A673 (cell line): ENCODE data around the gene DPCD. TPM values are rescaled to one million over a fixed set of nuclear protein-coding genes. Genes with fewer than 3 reads are reported as not detected.

ENCODE experiments used
- Bru-seq: library from RNA; stranded (reverse); fragments of 400-500 nt; gene quantifications from one replicate; lab custom pipeline; 2021; lab: Mats Ljungman, UMichigan
- BruChase-seq, 2 experiments: library from RNA; stranded (reverse); fragments of 400-500 nt; gene quantifications; one replicate each; lab custom pipeline; 2021; lab: Mats Ljungman, UMichigan
- BruUV-seq: library from RNA; stranded (reverse); fragments of 400-500 nt; replicated peaks from 2 replicates; lab custom pipeline; 2021; lab: Mats Ljungman, UMichigan
- CTCF ChIA-PET: fragments of 300-600 bp; sonication (Branson Sonifier 250); formaldehyde crosslinking; loops from one replicate; lab custom pipeline; 2022; ENCODE audit warnings: antibody characterized with exemption; lab: Charles Lee
- POLR2A ChIA-PET: fragments of 300-600 bp; sonication (Branson Sonifier 250); formaldehyde crosslinking; loops from one replicate; lab custom pipeline; 2022; ENCODE audit warnings: antibody characterized with exemption; ENCODE audit not compliant: low non-redundant PET; lab: Charles Lee
- DNase-seq: peaks from one replicate; pipeline ENCODE4 v3.0.0-alpha.2; 2015; ENCODE audit warnings: low spot score
- H3K27ac ChIP-seq: fragments of 200-600 bp; sonication (generic); 2 replicates; pipeline ENCODE4 v1.5.1; 2016; ENCODE audit warnings: mixed run types, low read depth, mild to moderate bottlenecking, mixed read lengths, antibody characterized with exemption, low read length; ENCODE audit not compliant: poor library complexity, severe bottlenecking
- H3K27me3 ChIP-seq: fragments of 200-600 bp; sonication (generic); replicated peaks from 2 replicates; pipeline ENCODE4 v1.6.1; 2017; ENCODE audit warnings: mixed run types, low read depth, mild to moderate bottlenecking, mixed read lengths, antibody characterized with exemption, low read length; ENCODE audit not compliant: insufficient read depth, poor library complexity
- H3K36me3 ChIP-seq: fragments of 200-600 bp; sonication (generic); 2 replicates; pipeline ENCODE4 v1.6.1; 2016; ENCODE audit warnings: mixed run types, mild to moderate bottlenecking, mixed read lengths, antibody characterized with exemption, low read length; ENCODE audit not compliant: insufficient read depth, poor library complexity, severe bottlenecking
- H3K4me1 ChIP-seq: fragments of 200-600 bp; sonication (generic); 2 replicates; pipeline ENCODE4 v1.6.1; 2017; ENCODE audit warnings: mixed run types, mild to moderate bottlenecking, mixed read lengths, antibody characterized with exemption, low read length; ENCODE audit not compliant: insufficient read depth, poor library complexity, severe bottlenecking
- H3K4me3 ChIP-seq: fragments of 200-600 bp; sonication (generic); 2 replicates; pipeline ENCODE4 v1.5.1; 2016; ENCODE audit warnings: low read depth, mixed run types, mild to moderate bottlenecking, mixed read lengths, low read length; ENCODE audit not compliant: poor library complexity, severe bottlenecking
- H3K9me3 ChIP-seq: fragments of 200-600 bp; sonication (generic); 2 replicates; pipeline ENCODE4 v1.6.1; 2016; ENCODE audit warnings: mixed run types, low read depth, mild to moderate bottlenecking, mixed read lengths, antibody characterized with exemption, low read length; ENCODE audit not compliant: poor library complexity, severe bottlenecking
- CTCF ChIP-seq: fragments of 300-800, 200-600 bp; sonication (generic); conservative IDR thresholded peaks from 2 replicates; pipeline ENCODE4 v1.5.1; 2017; ENCODE audit warnings: low read depth, mild to moderate bottlenecking, antibody characterized with exemption, low read length, moderate library complexity, mixed read lengths
- EZH2 ChIP-seq: fragments of 200-600 bp; sonication (generic); IDR thresholded peaks from 2 replicates; pipeline ENCODE4 v1.6.1; 2017; ENCODE audit warnings: borderline replicate concordance, low read depth, mild to moderate bottlenecking, mixed read lengths, antibody characterized with exemption, low read length; ENCODE audit not compliant: poor library complexity, severe bottlenecking
- intact Hi-C: fragments of 100-400 bp; cut with micrococcal nuclease; formaldehyde crosslinking; loops from one replicate; pipeline ENCODE4 v1.10.0; 2022; ENCODE audit not compliant: unreplicated experiment
- long read RNA-seq: library from polyadenylated mRNA; stranded (forward); transcript quantifications from one replicate; pipeline ENCODE4 v2.0.0, GENCODE V29; 2022
- total RNA-seq: library from RNA; stranded (reverse); gene quantifications from 2 replicates; pipeline ENCODE4 v1.2.3, GENCODE V29; 2021

DPCD gene
- total RNA-seq (32.5 and 35.4 TPM in 2 replicates), Bru-seq, nascent RNA (percentile 62 among the genes with signal in this experiment), BruChase-seq, experiment 1, labeled RNA remaining after a 2-hour chase (percentile 60 among the genes with signal in this experiment), BruChase-seq, experiment 2, labeled RNA remaining after a 6-hour chase (percentile 54 among the genes with signal in this experiment)
- long read RNA-seq, transcript DPCD-202 (6 exons, 858 nt), result major isoform, 58 of 87 reads
- long read RNA-seq, transcript DPCD-201 (7 exons, 641 nt), result minor isoform, 5 of 87 reads
- long read RNA-seq, partial matches to known transcripts, result 4 of 87 reads
- long read RNA-seq, other reads (novel, unspliced or antisense), result 20 of 87 reads

- peak within 1 kb of the TSS; percentile 67 for H3K27ac ChIP-seq
- peaks cover 7% of the 10 kb centered on the region for H3K4me1 ChIP-seq
- DNase-seq, result peak; percentile 96
- H3K4me3 ChIP-seq, result peak within 1 kb of the TSS; percentile 77
- BruUV-seq, result TSS peak; percentile 52
- peaks cover 2% of the 10 kb centered on the region for H3K36me3 ChIP-seq
- no peaks in the 10 kb centered on the region for H3K27me3 ChIP-seq
- ChIA-PET CTCF (no interaction called here), POLR2A (no interaction called here)
- intact Hi-C loops, result no loop called here
- TF ChIP-seq CTCF (no peak), EZH2 (no peak)
- no peaks in the 10 kb centered on the region for H3K9me3 ChIP-seq
Observed at GRCh38 chr10:101587725-101588653, at the start of gene DPCD, which contains the start of gene POLL. Gene DPCD, plus strand, starts transcription at chr10:101588321. Its CDS starts 16 bp downstream, at chr10:101588337. Gene POLL, minus strand, starts transcription at chr10:101588257. Its CDS starts 897 bp downstream, at chr10:101587360.

- no peaks in the 10 kb centered on the region for H3K4me1 ChIP-seq
- POLR2A ChIA-PET, result no interaction called here
- no peaks in the 10 kb centered on the region for H3K27me3 ChIP-seq
- no peaks in the 10 kb centered on the region for H3K36me3 ChIP-seq
- H3K4me3 ChIP-seq, result no peak overlapping the region
- TF ChIP-seq CTCF (no peak), EZH2 (no peak)
- CTCF ChIA-PET, result no interaction called here
- no TSS peak for BruUV-seq
- H3K9me3 ChIP-seq, result no peaks in the 10 kb centered on the region
- H3K27ac ChIP-seq, result no peak overlapping the region
- intact Hi-C loops, result no loop called here
- no peak for DNase-seq
Observed at GRCh38 chr10:101538446-101538845, 49.7 kb upstream of the DPCD start.

GRCh38 chr10:101545898-101546297 lies 42.2 kb upstream of the DPCD start:
- H3K9me3 ChIP-seq, result no peaks in the 10 kb centered on the region
- peak; percentile 58 for DNase-seq
- no peak overlapping the region for H3K4me3 ChIP-seq
- BruUV-seq, result no TSS peak
- no peaks in the 10 kb centered on the region for H3K4me1 ChIP-seq
- ChIA-PET CTCF (no interaction called here), POLR2A (no interaction called here)
- no peak for TF ChIP-seq CTCF
- no peak for TF ChIP-seq EZH2
- no peaks in the 10 kb centered on the region for H3K36me3 ChIP-seq
- no peaks in the 10 kb centered on the region for H3K27me3 ChIP-seq
- H3K27ac ChIP-seq, result no peak overlapping the region
- intact Hi-C loops, result no loop called here
